HG02610 (cell line): Measurements from ENCODE around the gene RTCB.

Experiments used
- ATAC-seq: cut with Tn5 transposase; IDR thresholded peaks from one replicate; pipeline ENCODE4 v1.9.1; 2021; ENCODE audit warnings: mild to moderate bottlenecking, moderate library complexity; ENCODE audit not compliant: unreplicated experiment

RTCB gene

GRCh38 chr22:32340411-32340810, 71.6 kb downstream of the RTCB start:
- ATAC-seq = no peak

GRCh38 chr22:32339190-32340012, 72.6 kb downstream of the RTCB start:
- ATAC-seq = no peak

GRCh38 chr22:32338757-32339156, 73.3 kb downstream of the RTCB start:
- ATAC-seq = no peak
